Pancreas (tissue), 10 donors: ENCODE results near the gene SNRPA1. TPM values are rescaled to one million over a fixed set of nuclear protein-coding genes. Genes with fewer than 3 reads are reported as not detected.

Source experiments
- ATAC-seq, 4 donors: fragments of 200-7000 bp; cut with Tn5 transposase; one replicate each; pipeline versions ENCODE4 v1.8.0 to v1.9.1; 2020; ENCODE audit warnings: mild to moderate bottlenecking in 4 of 4, moderate library complexity in 4 of 4
- DNase-seq, 6 donors: peaks; one replicate each; pipeline ENCODE4 v3.0.0-alpha.2; 2020
- FAIRE-seq: peaks from 2 replicates; lab custom pipeline; 2012; peaks lifted over from hg19 to GRCh38; lab: Jason Lieb, UNC
- H3K27ac ChIP-seq, 4 donors: fragments of 200-600 bp; sonication (generic); 1 replicate in 3 of 4; 2 replicates in 1 of 4; pipeline versions ENCODE4 v1.5.0 to v1.8.0; 2020
- H3K27me3 ChIP-seq, 4 donors: fragments of 200-600 bp; one replicate each; pipeline ENCODE4 v1.8.0; 2021
- H3K36me3 ChIP-seq, 3 donors: fragments of 200-600 bp; sonication (generic) in 1 of 3; one replicate each; pipeline versions ENCODE4 v1.5.0 to v1.8.0; 2020 to 2021
- H3K4me1 ChIP-seq, 3 donors: fragments of 200-600 bp; one replicate each; pipeline ENCODE4 v1.8.0; 2021
- H3K4me3 ChIP-seq, 4 donors: fragments of 200-600 bp; sonication (generic) in 2 of 4; one replicate each; pipeline versions ENCODE4 v1.5.0 to v1.8.0; 2020 to 2021
- H3K9me3 ChIP-seq, 4 donors: fragments of 200-600 bp; one replicate each; pipeline ENCODE4 v1.8.0; 2021
- WGBS, 2 donors: extraction: QIAGEN DNeasy Blood & Tissue Kit; methylation state at CpG; one replicate each; pipeline ENCODE4 v1.1.7; 2013; 5-methylcytosine and 5-hydroxymethylcytosine counted together
- intact Hi-C, 3 donors: fragments of 100-400 bp; cut with DNase I; formaldehyde crosslinking; loops; one replicate each; pipeline versions ENCODE4 v1.11.1 to v1.14.2; 2022
- polyA plus RNA-seq, 2 donors: library from polyadenylated mRNA; stranded (reverse); fragments of 200-250 nt; gene quantifications; one replicate each; pipeline ENCODE4 v1.2.3, GENCODE V29; 2013
- total RNA-seq, 6 donors: library from RNA; stranded (reverse); fragmentation: NEBNext Ultra II Directional in 4 of 6; extraction: Animal tissue kit (Norgen Biotek cat#: 25700) in 4 of 6; gene quantifications; one replicate each; pipeline versions ENCODE4 v1.2.1 to v1.2.4, GENCODE V29; 2021 to 2023
- TF ChIP-seq, protein P1 (sequence below), 4 donors: fragments of 200-600 bp; sonication (generic) in 3 of 4; IDR thresholded peaks; one replicate each; pipeline versions ENCODE4 v1.5.0 to v1.8.0; 2021; ENCODE audit warnings: antibody characterized with exemption in 4 of 4
- donor health status: healthy with polysubstance abuse.
- donor health status: DM: no; HTN: no; CAD: no; lungs with moderate emphysema.
- donor health status: DM: no; HTN: no; CAD: no.
- donor health status: control.
- donor health status: control.
- donor health status: Bipolar disorder and iron deficiency.
- donor health status: DM: yes; HTN: yes; CAD: no.
- donor health status: DM: no; HTN: no; CAD: no.
- donor health status: DM: no; HTN: no; CAD: no.
- donor health status: DM: yes; HTN: yes; CAD: no.

SNRPA1 gene
- total and polyA plus RNA-seq, 8 donors: 16.7 to 37.2 (median 23.9) TPM

DNA sequence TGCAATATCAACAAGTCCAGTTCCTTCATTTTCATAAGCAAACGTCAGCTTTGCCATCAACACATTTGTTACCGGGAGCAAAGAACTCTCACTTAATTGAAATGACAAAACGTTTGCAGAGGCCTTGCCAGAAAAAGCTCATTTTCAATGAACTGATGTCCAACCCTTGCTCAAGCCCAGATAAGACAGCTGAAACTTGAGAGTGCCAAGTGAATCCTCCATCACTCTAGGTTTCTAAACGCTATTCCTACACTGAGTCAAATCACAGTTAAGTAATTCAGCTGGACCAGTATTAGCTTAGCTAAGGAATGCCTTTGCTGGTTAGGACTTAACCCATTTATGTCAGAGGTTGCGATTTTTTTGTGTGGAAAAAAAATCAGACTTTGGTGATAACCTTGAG lies 54.7 kb downstream of the SNRPA1 start:
- Histone ChIP-seq H3K36me3 (no peaks in the 10 kb centered on the region), H3K4me1 (peaks cover 0 to 5% (median 0%) of the 10 kb centered on the region in 3 donors), H3K27ac (no peak overlapping the region), H3K27me3 (no peaks in the 10 kb centered on the region), H3K9me3 (no peaks in the 10 kb centered on the region), H3K4me3 (no peak overlapping the region)
- FAIRE-seq (no peak), ATAC-seq (peak in 2 of 4 donors; percentile 55), DNase-seq (no peak)
- intact Hi-C loops: no loop called here
- 44 to 54% methylated on average over 5 of the region's 5 CpGs for WGBS, 2 donors
- TF ChIP-seq, protein P1, sequence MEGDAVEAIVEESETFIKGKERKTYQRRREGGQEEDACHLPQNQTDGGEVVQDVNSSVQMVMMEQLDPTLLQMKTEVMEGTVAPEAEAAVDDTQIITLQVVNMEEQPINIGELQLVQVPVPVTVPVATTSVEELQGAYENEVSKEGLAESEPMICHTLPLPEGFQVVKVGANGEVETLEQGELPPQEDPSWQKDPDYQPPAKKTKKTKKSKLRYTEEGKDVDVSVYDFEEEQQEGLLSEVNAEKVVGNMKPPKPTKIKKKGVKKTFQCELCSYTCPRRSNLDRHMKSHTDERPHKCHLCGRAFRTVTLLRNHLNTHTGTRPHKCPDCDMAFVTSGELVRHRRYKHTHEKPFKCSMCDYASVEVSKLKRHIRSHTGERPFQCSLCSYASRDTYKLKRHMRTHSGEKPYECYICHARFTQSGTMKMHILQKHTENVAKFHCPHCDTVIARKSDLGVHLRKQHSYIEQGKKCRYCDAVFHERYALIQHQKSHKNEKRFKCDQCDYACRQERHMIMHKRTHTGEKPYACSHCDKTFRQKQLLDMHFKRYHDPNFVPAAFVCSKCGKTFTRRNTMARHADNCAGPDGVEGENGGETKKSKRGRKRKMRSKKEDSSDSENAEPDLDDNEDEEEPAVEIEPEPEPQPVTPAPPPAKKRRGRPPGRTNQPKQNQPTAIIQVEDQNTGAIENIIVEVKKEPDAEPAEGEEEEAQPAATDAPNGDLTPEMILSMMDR (IDR thresholded peaks at IDR 0.05): no peak

DNA sequence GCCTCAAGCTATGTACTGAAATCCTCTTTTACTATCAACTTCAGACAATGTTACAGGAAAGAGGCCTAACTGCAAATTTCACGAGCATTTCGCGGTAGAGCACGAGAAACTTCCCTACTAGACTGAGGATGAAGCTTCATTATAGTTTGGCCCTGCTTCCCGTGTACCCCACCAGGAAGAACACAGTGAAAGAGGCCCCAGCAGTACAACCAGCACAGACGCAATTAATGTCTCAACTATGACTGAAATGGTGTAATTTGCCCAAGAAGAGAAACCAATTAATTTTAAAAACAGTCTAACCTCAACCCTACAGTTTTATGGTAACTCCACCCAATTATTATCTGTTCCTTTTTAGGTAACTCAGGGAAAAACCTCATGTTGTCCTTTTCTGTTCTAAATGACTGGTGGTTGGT lies 55.3 kb downstream of the SNRPA1 start:
- ATAC-seq: no peak
- no peaks in the 10 kb centered on the region for H3K36me3 ChIP-seq

DNA sequence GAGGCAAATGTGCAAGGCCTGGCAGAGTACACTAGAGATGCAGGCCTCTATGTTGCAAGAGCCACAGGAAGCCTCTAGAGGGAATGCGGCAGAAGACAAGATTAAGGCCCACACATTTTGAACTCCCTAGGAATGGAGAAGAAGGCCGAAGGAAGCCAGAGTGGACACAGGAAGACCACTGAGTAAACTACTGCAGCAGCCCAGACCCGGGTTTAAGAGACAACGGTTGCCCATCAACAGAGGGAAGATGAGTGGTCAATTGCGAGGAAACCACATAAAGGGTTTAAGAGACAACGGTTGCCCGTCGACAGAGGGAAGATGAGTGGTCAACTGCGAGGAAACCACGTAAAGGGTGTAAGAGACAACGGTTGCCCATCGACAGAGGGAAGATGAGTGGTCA lies 57.8 kb downstream of the SNRPA1 start:
- intact Hi-C loops: no loop called here
- Histone ChIP-seq H3K27me3 (no peaks in the 10 kb centered on the region), H3K4me1 (peaks cover 0 to 5% (median 0%) of the 10 kb centered on the region in 3 donors), H3K36me3 (no peaks in the 10 kb centered on the region), H3K27ac (no peak overlapping the region), H3K9me3 (no peaks in the 10 kb centered on the region), H3K4me3 (no peak overlapping the region)
- FAIRE-seq: no peak
- 89 to 96% methylated on average over 12 of the region's 12 CpGs for WGBS, 2 donors
- TF ChIP-seq, protein P1 (IDR thresholded peaks at IDR 0.05): no peak
- ATAC-seq: peak in 3 of 4 donors; percentile 38 to 45 (median 41)
- no peak for DNase-seq

More for the DNA sequence above, 55.3 kb downstream of the SNRPA1 start:
- Histone ChIP-seq H3K4me3 (no peak overlapping the region), H3K9me3 (no peaks in the 10 kb centered on the region), H3K27me3 (no peaks in the 10 kb centered on the region), H3K27ac (no peak overlapping the region), H3K4me1 (peaks cover 0 to 5% (median 0%) of the 10 kb centered on the region in 3 donors)
- FAIRE-seq (no peak), DNase-seq (no peak)
- WGBS, 2 donors: 84 to 87% methylated on average over 6 of the region's 6 CpGs
- TF ChIP-seq, protein P1 (IDR thresholded peaks at IDR 0.05): no peak
- intact Hi-C loops: no loop called here

DNA sequence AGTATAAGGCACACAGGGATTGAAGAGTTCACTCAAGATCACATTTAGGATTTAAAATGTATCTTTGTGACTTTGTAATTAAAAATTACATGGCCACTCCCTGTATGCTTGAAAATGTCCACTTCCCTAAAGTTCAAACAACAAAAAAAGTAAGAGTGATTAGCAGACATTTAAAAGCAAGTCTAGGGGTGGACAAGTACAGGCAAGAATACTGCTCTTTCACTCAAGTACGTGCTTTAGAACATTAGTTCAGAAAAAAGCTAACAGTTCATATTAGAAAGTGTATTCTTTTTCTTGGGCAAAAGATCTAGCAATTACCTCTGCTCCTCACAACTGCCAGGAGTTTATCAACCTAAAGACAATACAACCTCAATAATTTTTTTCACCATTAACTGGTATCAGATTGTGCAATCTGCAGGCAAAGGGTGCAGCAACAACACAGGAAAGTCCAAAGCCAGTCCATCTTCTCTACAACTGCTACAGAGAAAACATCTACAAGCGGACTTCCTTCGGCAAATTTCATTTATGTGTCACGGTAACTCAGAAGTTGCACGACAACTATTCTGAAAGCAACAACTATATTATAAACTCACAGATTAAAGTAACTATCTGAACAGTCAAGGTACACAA lies 61.3 kb downstream of the SNRPA1 start:
- Histone ChIP-seq H3K36me3 (no peaks in the 10 kb centered on the region), H3K4me1 (no peaks in the 10 kb centered on the region), H3K27ac (no peak overlapping the region), H3K27me3 (no peaks in the 10 kb centered on the region), H3K9me3 (no peaks in the 10 kb centered on the region), H3K4me3 (no peak overlapping the region)
- TF ChIP-seq, protein P1 (IDR thresholded peaks at IDR 0.05): no peak
- ATAC-seq: no peak
- no peak for FAIRE-seq
- intact Hi-C loops: no loop called here
- WGBS, 2 donors: 86 to 98% methylated on average over 5 of the region's 5 CpGs
- DNase-seq: no peak

DNA sequence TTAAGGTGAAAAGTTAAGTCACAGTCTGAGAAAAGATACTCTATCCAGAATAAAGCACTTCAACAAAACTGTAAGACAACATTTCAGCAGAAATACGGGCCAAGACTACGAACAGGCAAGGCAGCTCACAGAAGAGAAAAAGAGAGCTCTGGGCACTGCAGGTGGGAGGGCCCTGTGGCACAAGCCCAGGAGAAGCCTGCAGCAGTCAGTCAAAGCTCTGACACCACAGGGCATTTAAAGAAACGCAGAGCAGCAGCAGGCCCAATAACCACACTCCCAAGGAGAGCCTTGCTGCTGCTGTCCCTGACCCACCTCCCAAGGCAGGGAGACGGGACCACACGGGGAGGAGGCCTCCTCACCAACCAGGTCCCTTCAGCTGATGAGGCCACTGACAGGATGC lies 62.4 kb downstream of the SNRPA1 start:
- Histone ChIP-seq H3K9me3 (no peaks in the 10 kb centered on the region), H3K4me3 (no peak overlapping the region), H3K4me1 (no peaks in the 10 kb centered on the region), H3K27me3 (no peaks in the 10 kb centered on the region), H3K27ac (no peak overlapping the region), H3K36me3 (no peaks in the 10 kb centered on the region)
- DNase-seq: no peak
- TF ChIP-seq, protein P1 (IDR thresholded peaks at IDR 0.05): no peak
- intact Hi-C loops: no loop called here
- no peak for ATAC-seq
- no peak for FAIRE-seq
- WGBS, 2 donors: 77 to 86% methylated on average over 5 of the region's 5 CpGs
